ENCODE results near the gene SLFNL1.

DNA sequence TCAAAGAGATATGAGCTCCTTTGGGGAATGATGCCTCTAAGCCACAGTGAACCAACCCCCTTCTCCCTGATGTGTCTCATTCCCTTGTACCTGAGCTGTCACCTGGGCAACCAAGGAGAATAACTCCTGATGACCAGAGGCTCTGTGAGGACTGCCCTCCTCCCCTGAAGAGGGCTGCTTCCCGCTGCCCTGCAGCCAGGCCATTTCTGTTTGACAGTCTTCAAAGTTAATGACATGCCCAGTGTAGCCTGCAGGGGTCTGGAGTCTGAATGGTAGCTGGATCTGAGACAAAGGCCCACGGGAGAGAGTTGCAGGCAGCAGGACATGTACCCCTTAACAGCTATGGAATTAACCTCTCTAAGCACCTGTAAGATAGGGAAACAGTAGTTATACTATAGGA is 3.4 kb upstream of the SLFNL1 start:
- TF ChIP-seq, protein P1, sequence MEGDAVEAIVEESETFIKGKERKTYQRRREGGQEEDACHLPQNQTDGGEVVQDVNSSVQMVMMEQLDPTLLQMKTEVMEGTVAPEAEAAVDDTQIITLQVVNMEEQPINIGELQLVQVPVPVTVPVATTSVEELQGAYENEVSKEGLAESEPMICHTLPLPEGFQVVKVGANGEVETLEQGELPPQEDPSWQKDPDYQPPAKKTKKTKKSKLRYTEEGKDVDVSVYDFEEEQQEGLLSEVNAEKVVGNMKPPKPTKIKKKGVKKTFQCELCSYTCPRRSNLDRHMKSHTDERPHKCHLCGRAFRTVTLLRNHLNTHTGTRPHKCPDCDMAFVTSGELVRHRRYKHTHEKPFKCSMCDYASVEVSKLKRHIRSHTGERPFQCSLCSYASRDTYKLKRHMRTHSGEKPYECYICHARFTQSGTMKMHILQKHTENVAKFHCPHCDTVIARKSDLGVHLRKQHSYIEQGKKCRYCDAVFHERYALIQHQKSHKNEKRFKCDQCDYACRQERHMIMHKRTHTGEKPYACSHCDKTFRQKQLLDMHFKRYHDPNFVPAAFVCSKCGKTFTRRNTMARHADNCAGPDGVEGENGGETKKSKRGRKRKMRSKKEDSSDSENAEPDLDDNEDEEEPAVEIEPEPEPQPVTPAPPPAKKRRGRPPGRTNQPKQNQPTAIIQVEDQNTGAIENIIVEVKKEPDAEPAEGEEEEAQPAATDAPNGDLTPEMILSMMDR (IDR thresholded peaks at IDR 0.05): no peak
- TF ChIP-seq POLR2A (IDR thresholded peaks at IDR 0.05): no peak
